WTC11 (cell line): ENCODE results near the gene ZNF530. TPM values are rescaled to one million over a fixed set of nuclear protein-coding genes. Genes with fewer than 3 reads are reported as not detected.

Source experiments
- ATAC-seq: fragments of 200-7000 bp; cut with Tn5 transposase; 2 replicates; pipeline ENCODE4 v1.10.0; 2021; ENCODE audit warnings: mild to moderate bottlenecking, moderate library complexity
- CTCF ChIA-PET: fragments of 300-600 bp; sonication (Branson Sonifier 250); formaldehyde crosslinking; loops from one replicate; lab custom pipeline; 2021; ENCODE audit warnings: antibody characterized with exemption; lab: Charles Lee
- POLR2A ChIA-PET: fragments of 350-600 bp; sonication (Branson Sonifier 250); formaldehyde crosslinking; loops from one replicate; lab custom pipeline; 2021; ENCODE audit warnings: antibody characterized with exemption; lab: Charles Lee
- DNase-seq: peaks from one replicate; pipeline ENCODE4 v3.0.0; 2021; ENCODE audit warnings: low spot score
- H3K27ac Mint-ChIP-seq: 2 replicates; pipeline ENCODE4 v1.8.0; 2021; ENCODE audit warnings: mixed read lengths
- H3K27me3 Mint-ChIP-seq: 2 replicates; pipeline ENCODE4 v1.8.0; 2021; ENCODE audit warnings: low read depth, mild to moderate bottlenecking, moderate library complexity, mixed read lengths
- H3K36me3 Mint-ChIP-seq: 2 replicates; pipeline ENCODE4 v1.8.0; 2021; ENCODE audit warnings: mixed read lengths
- H3K4me1 Mint-ChIP-seq: 2 replicates; pipeline ENCODE4 v1.8.0; 2022; ENCODE audit warnings: mixed read lengths
- H3K4me3 Mint-ChIP-seq: 2 replicates; pipeline ENCODE4 v1.8.0; 2021; ENCODE audit warnings: mild to moderate bottlenecking, moderate library complexity, mixed read lengths
- H3K9me3 Mint-ChIP-seq: 2 replicates; pipeline ENCODE4 v1.8.0; 2021; ENCODE audit warnings: mixed read lengths
- AFF4 ChIP-seq: sonication (generic); formaldehyde crosslinking; IDR thresholded peaks from 2 replicates; pipeline ENCODE4 v1.8.1; 2023; ENCODE audit warnings: mild to moderate bottlenecking, missing genetic modification reagents, borderline replicate concordance
- AR ChIP-seq: fragments of 250-450 bp; sonication (Bioruptor Pico); IDR thresholded peaks from 2 replicates; pipeline ENCODE4 v1.9.0; 2021; ENCODE audit warnings: mild to moderate bottlenecking
- ATF6 ChIP-seq: sonication (generic); formaldehyde crosslinking; IDR thresholded peaks from 2 replicates; pipeline ENCODE4 v1.8.1; 2023; ENCODE audit warnings: mild to moderate bottlenecking, missing genetic modification reagents
- E2F5 ChIP-seq: sonication (generic); formaldehyde crosslinking; IDR thresholded peaks from 2 replicates; pipeline ENCODE4 v1.8.1; 2022; ENCODE audit warnings: mild to moderate bottlenecking, moderate library complexity, missing genetic modification reagents
- ESRRA ChIP-seq: sonication (generic); formaldehyde crosslinking; IDR thresholded peaks from 2 replicates; pipeline ENCODE4 v1.8.1; 2022; ENCODE audit warnings: mild to moderate bottlenecking, missing genetic modification reagents, borderline replicate concordance
- FOXP4 ChIP-seq: sonication (generic); formaldehyde crosslinking; IDR thresholded peaks from 2 replicates; pipeline ENCODE4 v1.8.0; 2022; ENCODE audit warnings: mild to moderate bottlenecking, missing genetic modification reagents
- GABPB1 ChIP-seq: sonication (generic); formaldehyde crosslinking; IDR thresholded peaks from 2 replicates; pipeline ENCODE4 v1.8.1; 2023; ENCODE audit warnings: mild to moderate bottlenecking, missing genetic modification reagents
- GRHL2 ChIP-seq: fragments of 250-450 bp; sonication (Bioruptor Pico); IDR thresholded peaks from 2 replicates; pipeline ENCODE4 v1.8.0; 2022; ENCODE audit warnings: mild to moderate bottlenecking, moderate library complexity; ENCODE audit not compliant: insufficient replicate concordance, severe bottlenecking
- MAX ChIP-seq: sonication (generic); formaldehyde crosslinking; IDR thresholded peaks from 2 replicates; pipeline ENCODE4 v1.8.0; 2022; ENCODE audit warnings: mild to moderate bottlenecking, missing genetic modification reagents
- PRDM15 ChIP-seq: sonication (generic); formaldehyde crosslinking; IDR thresholded peaks from 2 replicates; pipeline ENCODE4 v1.8.0; 2022; ENCODE audit warnings: missing genetic modification reagents
- RORB ChIP-seq: fragments of 250-450 bp; sonication (Bioruptor Pico); IDR thresholded peaks from 2 replicates; pipeline ENCODE4 v1.9.0; 2021; ENCODE audit warnings: mild to moderate bottlenecking
- SMAD3 ChIP-seq: sonication (generic); formaldehyde crosslinking; IDR thresholded peaks from 2 replicates; pipeline ENCODE4 v1.8.0; 2022; ENCODE audit warnings: missing genetic modification reagents, mild to moderate bottlenecking, borderline replicate concordance
- TP53 ChIP-seq: sonication (generic); formaldehyde crosslinking; IDR thresholded peaks from 2 replicates; pipeline ENCODE4 v1.8.1; 2023; ENCODE audit warnings: mild to moderate bottlenecking, missing genetic modification reagents
- total RNA-seq: library from RNA; stranded (reverse); gene quantifications from 3 replicates; pipeline ENCODE4 v1.2.3, GENCODE V29; 2021

The ZNF530 gene
- total RNA-seq, 1 experiment from 2014 or later: 11.2 TPM

- H3K27ac Mint-ChIP-seq: no peak overlapping the region
- no peak for DNase-seq
- H3K9me3 Mint-ChIP-seq: peaks cover 12% of the 10 kb centered on the region; the same call in 1 of the 2 replicates
- ATAC-seq: no peak
- peaks cover 7% of the 10 kb centered on the region for H3K27me3 Mint-ChIP-seq
- ChIA-PET CTCF (no interaction called here), POLR2A (no interaction called here)
- TF ChIP-seq MAX (CRISPR knock-in tag): no peak
- TF ChIP-seq E2F5 (CRISPR knock-in tag): no peak
- TF ChIP-seq GABPB1 (CRISPR knock-in tag): no peak
- no peak for TF ChIP-seq FOXP4 (CRISPR knock-in tag)
- no peak for TF ChIP-seq RORB (CRISPR knock-in tag)
- TF ChIP-seq AFF4 (CRISPR knock-in tag): no peak
- TF ChIP-seq SMAD3 (CRISPR knock-in tag): no peak
- no peak for TF ChIP-seq GRHL2 (CRISPR knock-in tag)
- TF ChIP-seq PRDM15 (CRISPR knock-in tag): no peak
- no peak for TF ChIP-seq ESRRA (CRISPR knock-in tag)
- peaks cover 40% of the 10 kb centered on the region for H3K36me3 Mint-ChIP-seq
- H3K4me3 Mint-ChIP-seq: no peak overlapping the region
- no peaks in the 10 kb centered on the region for H3K4me1 Mint-ChIP-seq
Observed at GRCh38 chr19:57643734-57644133, 44.0 kb downstream of the ZNF530 start.

GRCh38 chr19:57648331-57649003 lies 48.8 kb downstream of the ZNF530 start:
- ChIA-PET POLR2A (no interaction called here), CTCF (no interaction called here)
- Mint-ChIP-seq H3K9me3 (peaks cover 10% of the 10 kb centered on the region; the same call in 1 of the 2 replicates), H3K4me3 (no peak overlapping the region), H3K27ac (no peak overlapping the region), H3K4me1 (peaks cover 14% of the 10 kb centered on the region), H3K27me3 (peaks cover 9% of the 10 kb centered on the region), H3K36me3 (no peaks in the 10 kb centered on the region)
- DNase-seq (no peak), ATAC-seq (no peak)
- TF ChIP-seq AR (CRISPR knock-in tag): no peak
- no peak for TF ChIP-seq TP53 (CRISPR knock-in tag)
- TF ChIP-seq GRHL2 (CRISPR knock-in tag): no peak
- no peak for TF ChIP-seq RORB (CRISPR knock-in tag)
- TF ChIP-seq ATF6: no peak
